HEK293T (cell line): ENCODE measurements around the gene C16orf86.

Experiments used
- CTCF ChIA-PET: fragments of 350-600 bp; formaldehyde crosslinking; extraction: SDS; loops from one replicate; lab custom pipeline; 2021; ENCODE audit warnings: antibody characterized with exemption, inconsistent platforms; lab: Yijun Ruan, JAX
- POLR2A ChIA-PET: fragments of 350-600 bp; formaldehyde crosslinking; extraction: SDS; loops from one replicate; lab custom pipeline; 2020; ENCODE audit warnings: antibody characterized with exemption, inconsistent platforms; lab: Yijun Ruan, JAX
- DNase-seq: peaks from one replicate; pipeline ENCODE4 v3.0.0; 2012; ENCODE audit warnings: mixed read lengths; ENCODE audit errors: extremely low spot score
- ARNT ChIP-seq: fragments of 450-650 bp; IDR thresholded peaks from 2 replicates; pipeline ENCODE4 v1.6.1; 2017; ENCODE audit warnings: mild to moderate bottlenecking
- BHLHE40 ChIP-seq: fragments of 450-650 bp; IDR thresholded peaks from 2 replicates; pipeline ENCODE4 v1.6.1; 2016; ENCODE audit warnings: mild to moderate bottlenecking, moderate library complexity, borderline replicate concordance
- CTBP1 ChIP-seq: fragments of 450-650 bp; IDR thresholded peaks from 2 replicates; pipeline ENCODE4 v1.6.1; 2016; ENCODE audit warnings: borderline replicate concordance
- ELF4 ChIP-seq: fragments of 450-650 bp; IDR thresholded peaks from 2 replicates; pipeline ENCODE4 v1.6.1; 2017; ENCODE audit warnings: antibody characterized with exemption
- FOXA1 ChIP-seq: fragments of 450-650 bp; IDR thresholded peaks from 2 replicates; pipeline ENCODE4 v1.6.1; 2016; ENCODE audit warnings: mild to moderate bottlenecking
- FOXK2 ChIP-seq: fragments of 450-650 bp; IDR thresholded peaks from 2 replicates; pipeline ENCODE4 v1.6.1; 2016; ENCODE audit warnings: mild to moderate bottlenecking
- FOXM1 ChIP-seq: fragments of 450-650 bp; IDR thresholded peaks from 2 replicates; pipeline ENCODE4 v1.6.1; 2017; ENCODE audit warnings: mild to moderate bottlenecking, borderline replicate concordance
- HDGF ChIP-seq: fragments of 450-650 bp; IDR thresholded peaks from 2 replicates; pipeline ENCODE4 v1.6.1; 2017; ENCODE audit warnings: antibody characterized with exemption, borderline replicate concordance
- L3MBTL2 ChIP-seq: fragments of 450-650 bp; conservative IDR thresholded peaks from 2 replicates; pipeline ENCODE4 v1.6.1; 2016; ENCODE audit warnings: mild to moderate bottlenecking
- LEF1 ChIP-seq: fragments of 450-650 bp; IDR thresholded peaks from 2 replicates; pipeline ENCODE4 v1.6.1; 2017; ENCODE audit warnings: mild to moderate bottlenecking, borderline replicate concordance
- NFRKB ChIP-seq: fragments of 450-650 bp; IDR thresholded peaks from 2 replicates; pipeline ENCODE4 v1.6.1; 2016; ENCODE audit warnings: mild to moderate bottlenecking, moderate library complexity
- SP1 ChIP-seq: fragments of 450-650 bp; IDR thresholded peaks from 2 replicates; pipeline ENCODE4 v1.6.1; 2017
- SUZ12 ChIP-seq: fragments of 450-650 bp; IDR thresholded peaks from 2 replicates; pipeline ENCODE4 v1.6.1; 2016; ENCODE audit warnings: mild to moderate bottlenecking
- TARDBP ChIP-seq: fragments of 450-650 bp; IDR thresholded peaks from 2 replicates; pipeline ENCODE4 v1.6.1; 2016
- ZNF384 ChIP-seq: fragments of 450-650 bp; IDR thresholded peaks from 2 replicates; pipeline ENCODE4 v1.6.1; 2016
- TF ChIP-seq, protein P1 (sequence below): fragments of 450-650 bp; IDR thresholded peaks from 2 replicates; pipeline ENCODE4 v1.6.1; 2016

C16orf86 gene

DNA sequence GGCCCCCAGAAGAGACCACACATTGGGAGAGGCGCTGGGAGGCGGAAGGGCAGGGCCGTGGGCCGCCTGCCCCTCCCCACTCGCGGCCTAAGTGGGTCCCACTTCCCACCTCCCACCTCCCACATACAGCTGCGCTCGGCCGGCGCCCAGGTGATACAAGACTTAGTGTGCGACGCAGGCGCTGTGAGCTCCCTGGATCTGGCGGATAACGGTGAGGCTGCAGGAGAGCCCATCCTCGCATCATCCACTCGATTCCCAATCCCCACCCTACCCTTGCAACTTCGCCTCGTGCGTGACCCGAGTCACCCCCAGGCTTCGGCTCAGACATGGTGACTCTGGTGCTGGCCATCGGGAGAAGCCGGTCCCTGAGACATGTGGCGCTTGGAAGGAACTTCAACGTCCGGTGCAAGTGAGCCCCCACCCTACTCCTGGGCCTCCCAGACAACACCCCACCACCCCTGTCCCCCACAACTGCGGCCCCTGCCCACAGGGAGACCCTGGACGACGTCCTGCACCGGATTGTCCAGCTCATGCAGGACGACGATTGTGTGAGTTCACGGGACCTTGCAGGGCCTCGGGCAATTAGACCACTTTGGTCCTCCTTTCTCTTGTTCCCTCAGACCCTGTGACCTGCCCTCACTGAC lies 17.7 kb upstream of the C16orf86 start:
- POLR2A ChIA-PET = no interaction called here
- CTCF ChIA-PET = interaction anchor here (1.0 kb wide), 1 partner anchor 127 kb away, joined by 4 read pairs; no protein-coding TSS in a partner anchor
- TF ChIP-seq L3MBTL2 (no peak), HDGF (no peak), ELF4 (no peak), LEF1 (no peak), FOXA1 (no peak), TARDBP (no peak), SP1 (no peak), ZNF384 (no peak), FOXK2 (no peak), ARNT (no peak), FOXM1 (no peak), BHLHE40 (no peak), SUZ12 (no peak), NFRKB (no peak), CTBP1 (no peak)
- TF ChIP-seq, protein P1, sequence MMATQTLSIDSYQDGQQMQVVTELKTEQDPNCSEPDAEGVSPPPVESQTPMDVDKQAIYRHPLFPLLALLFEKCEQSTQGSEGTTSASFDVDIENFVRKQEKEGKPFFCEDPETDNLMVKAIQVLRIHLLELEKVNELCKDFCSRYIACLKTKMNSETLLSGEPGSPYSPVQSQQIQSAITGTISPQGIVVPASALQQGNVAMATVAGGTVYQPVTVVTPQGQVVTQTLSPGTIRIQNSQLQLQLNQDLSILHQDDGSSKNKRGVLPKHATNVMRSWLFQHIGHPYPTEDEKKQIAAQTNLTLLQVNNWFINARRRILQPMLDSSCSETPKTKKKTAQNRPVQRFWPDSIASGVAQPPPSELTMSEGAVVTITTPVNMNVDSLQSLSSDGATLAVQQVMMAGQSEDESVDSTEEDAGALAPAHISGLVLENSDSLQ = no peak
- DNase-seq = no peak

DNA sequence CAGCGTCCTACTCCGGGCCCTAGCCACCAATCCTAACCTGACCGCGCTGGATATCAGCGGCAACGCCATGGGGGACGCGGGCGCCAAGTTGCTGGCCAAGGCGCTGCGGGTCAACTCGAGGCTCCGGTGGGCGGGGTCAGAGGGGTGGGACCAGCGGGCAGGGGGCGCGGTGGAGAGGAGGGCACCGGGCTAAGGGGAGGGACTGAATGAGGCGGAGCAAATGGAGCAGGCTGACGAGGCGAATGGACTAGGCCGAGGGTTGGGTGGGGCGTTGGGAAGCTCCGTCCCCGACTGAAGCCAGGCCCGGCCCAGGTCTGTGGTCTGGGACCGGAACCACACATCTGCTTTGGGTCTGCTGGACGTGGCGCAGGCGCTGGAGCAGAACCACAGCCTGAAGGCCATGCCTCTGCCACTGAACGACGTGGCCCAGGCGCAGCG lies 17.1 kb upstream of the C16orf86 start:
- TF ChIP-seq FOXK2 = no peak
- no peak for TF ChIP-seq NFRKB
- TF ChIP-seq TARDBP = no peak
- TF ChIP-seq FOXA1 = no peak
- ChIA-PET CTCF (interaction anchor here (1.0 kb wide), 1 partner anchor 128 kb away, joined by 4 read pairs; no protein-coding TSS in a partner anchor), POLR2A (no interaction called here)
- no peak for DNase-seq

- ChIA-PET POLR2A (no interaction called here), CTCF (interaction anchor here (1.4 to 1.7 kb wide), 2 partner anchors 13 to 129 kb away, joined by 6 read pairs; no protein-coding TSS in a partner anchor)
- TF ChIP-seq BHLHE40 = no peak
- no peak for TF ChIP-seq CTBP1
- TF ChIP-seq SP1 = no peak
- no peak for TF ChIP-seq ZNF384
- TF ChIP-seq HDGF = no peak
- TF ChIP-seq SUZ12 = no peak
- TF ChIP-seq, protein P1 = no peak
- TF ChIP-seq ELF4 = no peak
- no peak for TF ChIP-seq L3MBTL2
- no peak for TF ChIP-seq FOXA1
- TF ChIP-seq FOXK2 = no peak
- TF ChIP-seq FOXM1 = no peak
- no peak for TF ChIP-seq ARNT
- no peak for TF ChIP-seq NFRKB
- no peak for DNase-seq
Observed at GRCh38 chr16:67650023-67650422, 16.6 kb upstream of the C16orf86 start.

DNA sequence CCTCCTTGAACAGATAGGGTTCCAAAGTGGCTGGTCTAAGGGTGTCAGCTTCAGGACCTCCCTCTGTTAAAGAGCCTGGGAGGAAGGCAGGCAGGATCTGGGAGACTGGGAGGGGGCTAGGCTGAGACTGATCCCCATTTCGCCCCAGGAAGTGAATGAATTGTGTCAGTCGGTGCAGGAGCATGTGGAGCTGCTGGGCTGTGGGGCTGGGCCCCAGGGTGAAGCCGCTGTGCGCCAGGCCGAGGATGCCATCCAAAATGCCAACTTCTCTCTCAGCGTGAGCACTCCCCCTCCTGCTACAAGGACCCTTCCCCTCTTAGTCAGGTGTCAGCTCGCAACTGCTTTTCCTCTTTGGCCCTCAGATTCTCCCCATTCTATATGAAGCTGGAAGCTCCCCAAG lies 15.6 kb upstream of the C16orf86 start:
- ChIA-PET CTCF (interaction anchor here (0.6 to 1.7 kb wide), 4 partner anchors 9 to 137 kb away, joined by 3 to 7 read pairs (median 6); no protein-coding TSS in a partner anchor), POLR2A (interaction anchor here (1.8 kb wide), 1 partner anchor 9 kb away, joined by 10 read pairs; the partner anchor contains the start of gene ACD)
- no peak for DNase-seq
- no peak for TF ChIP-seq L3MBTL2
- no peak for TF ChIP-seq FOXA1
- TF ChIP-seq, protein P1 = no peak

- ChIA-PET CTCF (interaction anchor here (0.9 to 1.1 kb wide), 2 partner anchors 105 to 131 kb away, joined by 4 to 6 read pairs; no protein-coding TSS in a partner anchor), POLR2A (interaction anchor here (1.2 to 1.8 kb wide), 2 partner anchors 8 to 108 kb away, joined by 4 to 10 read pairs; partner anchors contain the start of gene ACD)
- no peak for TF ChIP-seq TARDBP
- no peak for TF ChIP-seq HDGF
- no peak for TF ChIP-seq SUZ12
- no peak for TF ChIP-seq L3MBTL2
- no peak for TF ChIP-seq LEF1
- TF ChIP-seq CTBP1 = no peak
- TF ChIP-seq, protein P1 = no peak
- TF ChIP-seq ELF4 = no peak
- TF ChIP-seq ZNF384 = no peak
- DNase-seq = no peak
Observed at GRCh38 chr16:67651847-67652246, 14.8 kb upstream of the C16orf86 start.
